Urothelium cell line (cell line): ENCODE results near the gene ECSCR.
"Not testable (repeated sequence)": the region's sequence is repeated elsewhere in the genome, so short reads cannot be mapped to it uniquely, and the experiment has no call there.

Source experiments
- DNase-seq: peaks from one replicate; pipeline ENCODE4 v3.0.0; 2011; ENCODE audit warnings: low spot score, mixed read lengths
- FAIRE-seq: peaks from 2 replicates; lab custom pipeline; 2011; peaks lifted over from hg19 to GRCh38; lab: Jason Lieb, UNC

Gene ECSCR

DNA sequence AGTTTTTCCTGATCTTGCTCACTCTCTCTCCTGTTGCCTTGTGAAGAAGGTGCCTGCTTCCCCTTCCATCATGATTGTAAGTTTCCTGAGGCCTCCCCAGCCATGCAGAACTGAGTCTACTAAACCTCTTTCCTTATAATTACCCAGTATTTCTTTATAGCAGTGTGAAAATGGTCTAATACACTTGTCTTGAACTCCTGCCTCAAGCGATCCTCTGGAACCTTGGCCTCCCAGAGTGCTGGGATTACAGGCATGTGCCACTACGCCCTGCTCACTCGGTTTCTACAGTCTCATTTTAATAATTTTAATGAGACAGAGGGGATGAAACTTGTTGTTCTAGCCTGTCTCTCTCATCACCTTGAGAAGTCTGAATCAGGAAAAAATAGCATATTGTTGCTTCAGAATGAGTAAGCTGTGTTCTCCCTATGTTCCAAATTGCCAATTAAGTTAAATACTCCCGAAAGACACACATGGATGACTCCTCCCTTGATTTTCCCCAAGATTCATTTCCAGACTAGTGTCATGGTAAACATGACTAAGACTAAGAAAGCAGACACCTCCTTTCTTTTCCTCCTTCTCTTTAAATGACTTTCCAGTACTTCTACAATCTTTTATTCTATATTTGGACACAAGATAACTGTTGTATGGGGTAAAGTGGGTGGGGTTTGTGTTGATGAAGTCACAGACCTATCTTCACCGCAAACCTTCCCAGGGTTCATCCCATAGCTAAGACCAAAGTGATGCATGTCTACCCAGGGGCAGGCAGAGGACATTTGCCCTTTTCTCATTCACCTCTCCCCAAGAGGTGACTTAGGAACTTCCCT is 15.4 kb downstream of the ECSCR start:
- DNase-seq = no peak
- FAIRE-seq = no peak

DNA sequence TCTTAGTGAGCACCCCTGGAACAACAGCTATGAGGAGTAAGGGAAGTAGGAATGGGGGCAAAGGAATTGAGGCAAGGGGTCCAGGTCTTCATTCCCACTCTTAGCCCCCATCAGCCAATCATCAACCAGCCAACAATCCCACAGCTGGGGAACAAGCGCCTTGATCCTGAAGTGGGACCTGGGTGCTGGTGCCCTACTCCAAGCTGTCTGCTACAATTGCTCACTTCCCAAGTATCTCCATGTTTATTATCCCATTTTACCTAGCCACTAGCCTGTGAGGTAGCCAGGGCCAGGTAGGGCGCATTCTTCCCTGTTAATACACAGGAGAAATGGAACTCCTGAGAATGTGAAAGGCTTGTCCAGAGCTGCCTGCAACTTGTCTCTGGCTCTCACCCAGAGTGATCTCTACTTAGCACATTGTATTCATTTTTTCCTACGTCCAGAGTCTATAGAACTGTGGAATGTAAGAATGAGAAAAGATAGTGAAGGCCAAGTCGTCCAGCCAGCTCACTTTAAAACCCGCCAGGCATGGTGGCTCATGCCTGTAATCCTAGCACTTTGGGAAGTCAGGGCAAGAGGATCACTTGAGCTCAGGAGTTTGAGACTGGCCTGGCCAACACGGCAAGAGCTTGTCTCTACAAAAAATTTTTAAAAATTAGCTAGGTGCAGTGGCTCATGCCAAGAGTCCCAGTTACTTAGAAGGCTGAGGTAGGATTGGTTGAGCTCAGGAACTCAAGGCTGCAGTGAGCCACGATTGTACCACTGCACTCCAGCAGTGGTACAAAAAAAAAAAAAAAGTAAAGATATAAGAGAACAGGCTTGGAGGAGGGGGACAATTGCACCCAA is 17.0 kb downstream of the ECSCR start:
- no peak for FAIRE-seq
- DNase-seq = no peak

DNA sequence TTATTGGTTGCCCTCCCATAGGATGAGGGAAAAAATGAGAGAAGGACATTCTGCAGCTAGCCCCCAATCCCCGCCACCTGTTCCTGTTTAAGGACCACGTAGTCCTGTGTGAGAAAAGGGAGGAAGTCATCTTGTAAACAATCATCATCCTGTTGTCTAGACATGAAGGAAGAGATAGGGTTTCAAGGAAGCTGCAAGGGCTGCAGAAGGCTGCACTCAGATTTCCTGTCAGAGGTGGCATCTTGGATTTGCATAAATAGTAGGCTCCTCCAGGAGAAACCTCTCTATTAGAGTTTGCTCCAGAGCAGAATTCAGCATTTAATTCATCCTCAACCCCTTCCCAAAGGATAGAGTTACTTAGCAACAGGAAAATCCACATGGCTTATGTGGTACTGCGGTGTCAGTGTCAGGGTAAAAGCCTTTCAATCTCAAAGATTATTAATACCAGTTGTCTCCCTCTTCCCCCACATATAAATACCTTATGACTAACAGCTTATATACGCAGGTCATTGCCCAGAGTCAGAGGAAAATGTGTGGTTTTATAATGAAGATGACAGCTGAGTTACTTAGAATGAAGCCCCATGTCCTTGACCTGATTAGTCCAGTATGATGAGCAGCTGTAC is 18.6 kb downstream of the ECSCR start:
- DNase-seq = peak; percentile 38
- FAIRE-seq = no peak

- DNase-seq, FAIRE-seq: not testable (repeated sequence)
These were observed 22.1 kb downstream of the ECSCR start for GRCh38 chr5:139440416-139440815.

- DNase-seq (no peak), FAIRE-seq (no peak)
These were observed 23.3 kb downstream of the ECSCR start, which contains the start of gene DNAJC18 for GRCh38 chr5:139439013-139439903. TSS of gene DNAJC18 (minus strand) at chr5:139439525. CDS start at chr5:139439445, 80 bp downstream.

GRCh38 chr5:139438707-139439012 is 23.9 kb downstream of the ECSCR start:
- no peak for DNase-seq
- no peak for FAIRE-seq

DNA sequence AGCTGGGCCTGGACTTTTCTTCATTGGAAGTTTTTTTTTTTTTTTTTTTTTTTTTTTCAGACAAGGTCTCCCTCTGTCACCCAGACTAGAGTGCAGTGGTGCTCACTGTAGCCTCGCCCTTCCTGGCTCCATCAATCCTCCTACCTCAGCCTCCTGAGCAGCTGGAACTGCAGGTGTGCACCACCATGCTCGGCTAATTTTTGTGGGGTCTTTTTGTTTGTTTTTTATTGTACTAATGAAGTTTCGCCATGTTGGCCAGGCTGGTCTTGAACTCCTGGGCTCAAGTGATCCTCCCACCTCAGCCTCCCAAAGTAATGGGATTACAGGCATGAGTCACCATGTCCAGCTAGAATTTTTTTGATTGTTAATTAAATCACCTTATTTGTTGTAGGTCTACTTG is 26.9 kb downstream of the ECSCR start:
- FAIRE-seq = no peak
- no peak for DNase-seq

DNA sequence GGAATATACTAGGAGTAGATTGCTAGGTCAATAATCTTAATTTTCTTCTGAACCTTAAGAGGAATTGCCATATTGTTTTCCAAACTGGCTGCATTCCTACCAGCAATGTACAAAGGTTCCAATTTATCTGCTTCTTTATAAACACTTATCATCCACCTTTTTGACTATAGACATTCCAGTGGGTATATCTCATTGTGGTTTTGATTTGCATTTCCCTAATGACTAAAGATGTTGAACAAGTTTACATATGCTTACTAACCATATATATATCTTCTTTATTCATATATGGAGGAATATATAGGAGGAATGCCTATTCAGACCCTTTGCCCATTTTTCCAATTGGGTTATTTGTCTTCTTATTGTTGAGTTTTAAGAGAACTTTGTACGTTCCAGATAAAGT is 30.8 kb downstream of the ECSCR start:
- no peak for FAIRE-seq

GRCh38 chr5:139430015-139430414 is 32.5 kb downstream of the ECSCR start:
- FAIRE-seq = no peak
- no peak for DNase-seq

More for the DNA sequence above, 30.8 kb downstream of the ECSCR start:
- no peak for DNase-seq

DNA sequence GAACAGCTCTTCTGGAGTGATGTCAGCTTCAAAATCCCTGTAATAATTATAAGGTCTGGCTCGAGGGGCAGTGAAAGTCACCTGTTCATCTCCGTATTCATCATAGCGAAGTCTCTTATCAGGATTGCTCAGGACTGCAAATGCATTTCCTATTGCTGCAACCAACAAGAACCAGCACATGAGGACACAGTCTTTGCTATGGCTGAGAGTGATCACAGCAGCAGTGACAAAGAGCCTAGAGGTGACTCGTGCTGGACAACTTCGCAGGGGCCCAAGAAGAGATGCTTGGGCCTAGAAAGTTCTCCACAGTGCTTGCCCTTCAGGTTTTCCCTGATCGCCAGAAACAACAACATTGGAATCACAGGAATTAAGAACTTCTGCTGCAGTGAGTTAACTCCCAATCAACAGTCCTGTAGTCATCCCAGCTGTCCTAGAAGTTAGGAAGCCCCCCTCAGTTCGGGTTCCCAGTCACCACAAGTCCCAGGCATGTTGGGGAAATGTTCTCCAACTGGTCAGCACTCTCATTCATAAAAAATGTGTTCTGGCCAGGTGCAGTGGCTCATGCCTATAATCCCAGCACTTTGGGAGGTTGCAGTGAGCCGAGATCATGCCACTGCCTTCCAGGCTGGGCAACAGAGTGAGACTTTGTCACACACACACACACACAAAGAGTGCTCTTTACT is 36.2 kb downstream of the ECSCR start:
- DNase-seq (no peak), FAIRE-seq (no peak)

- no peak for FAIRE-seq
- DNase-seq = no peak
These were observed 37.0 kb downstream of the ECSCR start for GRCh38 chr5:139425497-139425896.

DNA sequence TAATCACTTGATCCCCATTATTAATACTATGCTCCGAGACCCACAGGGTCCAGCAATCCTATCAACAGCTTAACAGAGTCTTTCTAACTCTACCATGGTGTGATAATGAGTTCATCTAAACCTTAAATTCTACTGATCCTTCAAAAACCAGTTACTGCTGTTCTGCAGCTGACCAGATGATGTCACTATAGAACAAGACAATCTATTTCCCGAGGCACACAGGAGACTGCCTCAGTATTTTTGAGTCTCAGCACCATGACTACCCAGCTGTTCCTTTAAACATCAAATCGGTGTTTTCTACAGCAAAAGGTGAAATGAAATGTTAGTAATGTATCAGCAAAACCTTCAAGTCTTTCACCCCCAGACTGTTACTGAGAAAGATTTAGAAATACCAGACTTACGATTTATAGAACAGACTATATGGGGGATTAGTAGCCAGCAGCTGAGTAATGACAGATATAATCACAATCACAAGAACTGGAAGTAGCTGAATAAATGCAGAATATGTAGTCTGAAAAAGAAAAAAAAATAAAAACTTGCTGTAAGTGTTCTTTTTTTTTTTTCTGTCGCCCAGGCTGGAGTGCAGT is 40.1 kb downstream of the ECSCR start:
- FAIRE-seq (no peak), DNase-seq (peak; percentile 72)

- FAIRE-seq (no peak), DNase-seq (no peak)
These were observed 43.0 kb downstream of the ECSCR start for GRCh38 chr5:139419226-139420192.

DNA sequence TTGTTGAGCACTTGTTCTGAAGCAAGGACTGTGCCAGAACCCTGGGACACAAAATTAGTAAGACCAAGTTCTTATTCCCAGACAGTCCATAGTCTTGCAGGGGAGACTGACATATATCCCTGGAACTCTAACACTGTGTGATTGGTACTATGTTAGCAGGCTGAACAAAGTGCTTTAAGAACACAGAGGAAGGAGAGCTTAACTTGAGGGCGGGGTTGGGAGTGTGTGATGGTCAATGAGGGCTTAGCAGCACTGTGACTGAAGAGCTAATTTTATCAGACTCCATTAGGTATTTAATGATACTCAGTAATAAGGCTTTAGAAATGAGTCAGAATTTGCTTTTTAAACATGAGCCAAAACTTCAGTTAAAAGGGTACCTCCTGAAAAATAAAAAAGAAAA is 43.8 kb downstream of the ECSCR start:
- DNase-seq (no peak), FAIRE-seq (no peak)

GRCh38 chr5:139417214-139417613 is 45.3 kb downstream of the ECSCR start:
- DNase-seq (no peak), FAIRE-seq (no peak)

GRCh38 chr5:139416651-139417050 is 45.9 kb downstream of the ECSCR start:
- no peak for DNase-seq
- FAIRE-seq = no peak

DNA sequence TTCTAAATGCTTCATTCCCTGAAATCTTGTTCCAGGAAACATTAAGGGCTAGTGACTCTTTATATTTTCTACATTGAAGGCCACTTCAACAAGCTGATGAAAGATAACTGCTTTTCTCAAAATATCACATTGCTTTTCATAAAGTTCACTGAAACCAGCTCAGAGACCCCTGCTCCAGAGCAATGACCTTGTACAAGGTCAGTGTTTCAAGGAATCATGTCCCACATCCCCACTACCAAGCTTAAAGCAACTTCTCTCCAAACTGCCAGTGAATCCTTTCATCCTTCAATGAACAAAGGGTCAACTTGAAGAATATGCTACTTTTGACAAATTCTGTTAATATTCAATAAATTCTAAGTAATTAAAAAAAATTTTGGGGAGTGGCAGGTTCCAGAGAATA is 46.7 kb downstream of the ECSCR start:
- FAIRE-seq = no peak
- DNase-seq = no peak

DNA sequence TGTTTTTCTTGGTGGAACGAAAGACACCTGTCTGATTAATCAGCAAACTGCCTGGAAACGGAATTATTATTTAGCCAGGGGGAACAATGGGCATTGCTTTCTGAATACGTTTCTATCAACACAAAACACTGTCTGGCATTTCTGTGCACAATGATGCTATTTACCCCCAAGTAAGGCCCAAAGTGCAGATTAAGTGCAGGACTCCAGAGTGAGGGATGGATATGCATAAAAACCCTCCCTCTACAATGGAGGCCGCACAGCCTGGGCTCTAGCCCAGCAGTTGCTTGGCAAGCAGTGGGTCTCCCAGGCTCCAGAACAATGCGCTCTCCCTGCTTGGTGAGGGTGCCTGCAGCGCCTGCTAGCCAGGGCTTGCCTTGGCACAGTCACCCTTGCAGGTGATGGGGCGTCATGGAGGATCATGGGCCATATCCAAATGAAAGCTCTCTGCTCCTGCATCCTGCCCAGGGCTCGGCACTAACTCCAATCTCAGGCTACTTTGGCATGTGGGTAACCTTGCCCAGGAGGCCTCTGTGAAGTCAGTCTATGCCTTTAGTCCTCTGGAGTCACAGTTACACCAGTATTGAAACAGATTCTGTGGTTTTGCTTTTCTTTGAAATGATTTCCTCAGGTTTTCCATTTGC is 47.2 kb downstream of the ECSCR start:
- FAIRE-seq = no peak
- DNase-seq = no peak
